HL-60 (cell line): ENCODE data around the gene AMELY.

Source experiments
- POLR2AphosphoS5 ChIP-seq: IDR thresholded peaks from 2 replicates; pipeline ENCODE4 v1.6.1; 2012; ENCODE audit warnings: low read depth
- TF ChIP-seq, protein P1 (sequence below): IDR thresholded peaks from one replicate; pipeline ENCODE4 v1.5.1; 2011; ENCODE audit warnings: low read length, control low read depth, inconsistent platforms; ENCODE audit not compliant: insufficient read depth
- TF ChIP-seq, protein P2 (sequence below): IDR thresholded peaks from 2 replicates; pipeline ENCODE4 v1.6.1; 2012; ENCODE audit warnings: low read depth; ENCODE audit not compliant: insufficient replicate concordance

DNA sequence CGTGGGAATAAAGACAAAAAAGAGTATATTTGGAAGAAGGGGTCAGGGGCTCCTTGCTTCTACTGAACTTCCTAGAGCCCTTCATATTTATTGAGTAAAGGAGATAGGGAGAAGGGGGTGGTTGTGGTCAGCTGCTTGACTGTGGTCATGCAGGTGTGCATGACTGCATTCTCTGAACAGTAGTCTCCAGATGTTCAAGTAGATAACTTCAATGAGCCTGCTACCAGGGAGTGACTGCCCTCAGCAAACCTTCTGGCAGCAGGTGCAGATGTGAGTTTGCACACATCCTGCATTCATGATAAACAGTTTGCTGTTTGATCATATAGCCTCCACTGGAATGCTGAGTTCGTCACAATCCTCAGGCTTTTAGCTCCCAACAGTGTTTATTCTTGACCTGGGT is 9.5 kb upstream of the AMELY start:
- TF ChIP-seq, protein P1, sequence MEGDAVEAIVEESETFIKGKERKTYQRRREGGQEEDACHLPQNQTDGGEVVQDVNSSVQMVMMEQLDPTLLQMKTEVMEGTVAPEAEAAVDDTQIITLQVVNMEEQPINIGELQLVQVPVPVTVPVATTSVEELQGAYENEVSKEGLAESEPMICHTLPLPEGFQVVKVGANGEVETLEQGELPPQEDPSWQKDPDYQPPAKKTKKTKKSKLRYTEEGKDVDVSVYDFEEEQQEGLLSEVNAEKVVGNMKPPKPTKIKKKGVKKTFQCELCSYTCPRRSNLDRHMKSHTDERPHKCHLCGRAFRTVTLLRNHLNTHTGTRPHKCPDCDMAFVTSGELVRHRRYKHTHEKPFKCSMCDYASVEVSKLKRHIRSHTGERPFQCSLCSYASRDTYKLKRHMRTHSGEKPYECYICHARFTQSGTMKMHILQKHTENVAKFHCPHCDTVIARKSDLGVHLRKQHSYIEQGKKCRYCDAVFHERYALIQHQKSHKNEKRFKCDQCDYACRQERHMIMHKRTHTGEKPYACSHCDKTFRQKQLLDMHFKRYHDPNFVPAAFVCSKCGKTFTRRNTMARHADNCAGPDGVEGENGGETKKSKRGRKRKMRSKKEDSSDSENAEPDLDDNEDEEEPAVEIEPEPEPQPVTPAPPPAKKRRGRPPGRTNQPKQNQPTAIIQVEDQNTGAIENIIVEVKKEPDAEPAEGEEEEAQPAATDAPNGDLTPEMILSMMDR = no peak
- TF ChIP-seq POLR2AphosphoS5 = no peak
- TF ChIP-seq, protein P2, sequence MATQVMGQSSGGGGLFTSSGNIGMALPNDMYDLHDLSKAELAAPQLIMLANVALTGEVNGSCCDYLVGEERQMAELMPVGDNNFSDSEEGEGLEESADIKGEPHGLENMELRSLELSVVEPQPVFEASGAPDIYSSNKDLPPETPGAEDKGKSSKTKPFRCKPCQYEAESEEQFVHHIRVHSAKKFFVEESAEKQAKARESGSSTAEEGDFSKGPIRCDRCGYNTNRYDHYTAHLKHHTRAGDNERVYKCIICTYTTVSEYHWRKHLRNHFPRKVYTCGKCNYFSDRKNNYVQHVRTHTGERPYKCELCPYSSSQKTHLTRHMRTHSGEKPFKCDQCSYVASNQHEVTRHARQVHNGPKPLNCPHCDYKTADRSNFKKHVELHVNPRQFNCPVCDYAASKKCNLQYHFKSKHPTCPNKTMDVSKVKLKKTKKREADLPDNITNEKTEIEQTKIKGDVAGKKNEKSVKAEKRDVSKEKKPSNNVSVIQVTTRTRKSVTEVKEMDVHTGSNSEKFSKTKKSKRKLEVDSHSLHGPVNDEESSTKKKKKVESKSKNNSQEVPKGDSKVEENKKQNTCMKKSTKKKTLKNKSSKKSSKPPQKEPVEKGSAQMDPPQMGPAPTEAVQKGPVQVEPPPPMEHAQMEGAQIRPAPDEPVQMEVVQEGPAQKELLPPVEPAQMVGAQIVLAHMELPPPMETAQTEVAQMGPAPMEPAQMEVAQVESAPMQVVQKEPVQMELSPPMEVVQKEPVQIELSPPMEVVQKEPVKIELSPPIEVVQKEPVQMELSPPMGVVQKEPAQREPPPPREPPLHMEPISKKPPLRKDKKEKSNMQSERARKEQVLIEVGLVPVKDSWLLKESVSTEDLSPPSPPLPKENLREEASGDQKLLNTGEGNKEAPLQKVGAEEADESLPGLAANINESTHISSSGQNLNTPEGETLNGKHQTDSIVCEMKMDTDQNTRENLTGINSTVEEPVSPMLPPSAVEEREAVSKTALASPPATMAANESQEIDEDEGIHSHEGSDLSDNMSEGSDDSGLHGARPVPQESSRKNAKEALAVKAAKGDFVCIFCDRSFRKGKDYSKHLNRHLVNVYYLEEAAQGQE = no peak
